ENCODE data around the gene UBR1. TPM values are rescaled to one million over a fixed set of nuclear protein-coding genes. Genes with fewer than 3 reads are reported as not detected.
"Not testable (repeated sequence)": the region's sequence is repeated elsewhere in the genome, so short reads cannot be mapped to it uniquely, and the experiment has no call there.

Gene UBR1
- polyA plus RNA-seq, 2 donors: 2.3 to 2.7 TPM

DNA sequence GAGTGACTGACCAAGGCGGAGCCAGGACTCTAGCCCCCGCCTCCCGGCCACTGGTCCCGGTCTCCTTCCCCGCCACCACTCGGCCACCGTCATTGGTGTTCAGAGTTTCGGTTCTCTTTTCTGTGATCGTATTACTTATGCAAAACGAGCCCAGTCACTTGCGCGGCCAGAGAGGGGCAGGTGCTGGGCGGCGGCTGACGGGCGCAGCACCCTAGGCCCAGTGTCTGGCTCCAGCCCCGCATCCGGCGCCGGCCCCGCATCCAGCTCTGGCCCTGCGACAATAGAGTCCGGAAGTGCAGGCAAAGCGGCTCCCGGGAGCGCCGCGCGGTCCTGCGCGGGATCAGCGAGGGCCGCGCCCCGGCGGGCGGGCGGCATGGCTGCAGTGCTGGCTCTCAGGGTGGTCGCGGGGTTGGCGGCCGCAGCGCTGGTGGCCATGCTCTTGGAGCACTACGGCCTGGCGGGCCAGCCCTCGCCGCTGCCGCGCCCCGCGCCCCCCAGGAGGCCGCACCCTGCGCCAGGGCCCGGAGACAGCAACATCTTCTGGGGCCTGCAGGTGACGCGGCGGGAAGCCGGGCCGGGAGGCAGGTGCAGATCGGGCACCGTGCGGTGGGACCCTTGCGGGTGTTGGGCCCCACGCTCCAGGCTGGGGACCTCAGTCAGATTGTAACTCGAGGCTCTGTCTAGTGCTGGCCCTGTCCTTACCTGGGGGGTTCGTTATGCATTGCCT lies 27.8 kb upstream of the UBR1 start, which contains the start of gene TMEM62:
TMEM62 (plus strand) TSS at position 157 of the 727 bp plus-strand sequence; CDS start at position 374, 217 bp downstream.
- H3K36me3 ChIP-seq (ENCODE audit: control insufficient read depth in 2 of 2, insufficient read depth in 2 of 2, low read length in 1 of 2): peaks cover 0 to 4% of the 10 kb centered on the region in 2 donors
- no peaks in the 10 kb centered on the region for H3K9me3 ChIP-seq (ENCODE audit: control insufficient read depth in 2 of 2, insufficient read depth in 1 of 2, low read depth in 1 of 2, low read length in 1 of 2)
- H3K4me3 ChIP-seq (ENCODE audit: low read depth in 1 of 2, low read length in 2 of 2): peak within 1 kb of the TSS; percentile 93 to 96
- no peaks in the 10 kb centered on the region for H3K4me1 ChIP-seq (ENCODE audit: control insufficient read depth in 2 of 2, insufficient read depth in 2 of 2, low read length in 1 of 2)
- no peaks in the 10 kb centered on the region for H3K27me3 ChIP-seq (ENCODE audit: control insufficient read depth in 1 of 2, insufficient read depth in 2 of 2, low read length in 2 of 2)
- 0 to 1% methylated on average over 44 to 66 of the region's 66 CpGs for WGBS, 2 donors
- peak within 1 kb of the TSS; percentile 84 to 96 for H3K27ac ChIP-seq (ENCODE audit: low read depth in 2 of 2, low read length in 1 of 2)

DNA sequence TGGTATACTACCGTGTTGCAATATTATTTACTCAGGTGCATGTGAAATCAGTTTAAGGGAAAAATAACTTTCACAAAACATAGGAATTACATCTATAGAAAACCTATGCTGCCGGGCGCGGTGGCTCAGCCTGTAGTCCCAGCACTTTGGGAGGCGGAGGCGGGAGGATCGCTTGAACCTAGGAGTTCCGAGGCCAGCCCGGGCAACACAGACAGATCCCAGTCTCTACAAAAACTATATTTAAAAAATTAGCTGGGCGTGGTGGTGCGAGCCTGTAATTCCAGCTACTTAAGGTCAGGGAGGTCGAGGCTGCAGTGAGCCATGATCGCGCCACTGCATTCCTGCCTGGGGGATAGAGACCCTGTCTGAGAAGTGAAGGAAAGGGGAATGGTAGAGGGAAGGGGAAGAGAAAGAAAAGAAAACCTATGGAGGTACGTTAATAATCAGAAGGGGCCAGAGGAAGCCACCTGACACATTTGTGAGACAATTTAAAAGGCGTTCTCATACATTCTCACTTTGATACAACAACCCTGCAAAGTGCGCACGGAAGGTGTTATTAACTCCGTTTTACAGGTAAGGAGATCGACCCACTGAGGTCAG lies 27.1 kb upstream of the UBR1 start:
- 23 to 25% methylated on average over 20 of the region's 20 CpGs for WGBS, 2 donors
- peak overlapping the region; percentile 93 to 96 for H3K4me3 ChIP-seq (ENCODE audit: low read depth in 1 of 2, low read length in 2 of 2)
- H3K4me1 ChIP-seq (ENCODE audit: control insufficient read depth in 2 of 2, insufficient read depth in 2 of 2, low read length in 1 of 2): no peaks in the 10 kb centered on the region
- H3K36me3 ChIP-seq (ENCODE audit: control insufficient read depth in 2 of 2, insufficient read depth in 2 of 2, low read length in 1 of 2): peaks cover 0 to 3% of the 10 kb centered on the region in 2 donors
- H3K27me3 ChIP-seq (ENCODE audit: control insufficient read depth in 1 of 2, insufficient read depth in 2 of 2, low read length in 2 of 2): no peaks in the 10 kb centered on the region
- H3K27ac ChIP-seq (ENCODE audit: low read depth in 2 of 2, low read length in 1 of 2): peak overlapping the region; percentile 84 to 96
- no peaks in the 10 kb centered on the region for H3K9me3 ChIP-seq (ENCODE audit: control insufficient read depth in 2 of 2, insufficient read depth in 1 of 2, low read depth in 1 of 2, low read length in 1 of 2)

DNA sequence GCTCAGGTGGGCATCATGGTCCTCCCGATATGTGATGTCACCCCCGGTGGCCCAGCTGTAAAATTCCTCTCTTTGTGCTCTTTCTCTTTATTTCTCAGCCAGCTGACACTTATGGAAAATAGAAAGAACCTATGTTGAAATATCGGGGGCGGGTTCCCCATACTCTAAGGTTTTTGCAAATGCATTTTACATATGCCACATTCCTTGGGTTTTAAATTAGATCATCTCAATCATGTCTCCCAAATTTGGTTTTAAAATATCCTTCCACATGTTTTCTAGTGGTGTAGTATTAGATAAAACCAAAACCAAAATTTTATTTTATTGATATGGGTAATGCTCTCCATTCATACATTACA lies 23.1 kb upstream of the UBR1 start:
- Histone ChIP-seq H3K36me3 (ENCODE audit: control insufficient read depth in 2 of 2, insufficient read depth in 2 of 2, low read length in 1 of 2) (no peaks in the 10 kb centered on the region), H3K27me3 (ENCODE audit: control insufficient read depth in 1 of 2, insufficient read depth in 2 of 2, low read length in 2 of 2) (no peaks in the 10 kb centered on the region), H3K4me1 (ENCODE audit: control insufficient read depth in 2 of 2, insufficient read depth in 2 of 2, low read length in 1 of 2) (no peaks in the 10 kb centered on the region), H3K9me3 (ENCODE audit: control insufficient read depth in 2 of 2, insufficient read depth in 1 of 2, low read depth in 1 of 2, low read length in 1 of 2) (no peaks in the 10 kb centered on the region), H3K4me3 (ENCODE audit: low read depth in 1 of 2, low read length in 2 of 2) (no peak overlapping the region), H3K27ac (ENCODE audit: low read depth in 2 of 2, low read length in 1 of 2) (no peak overlapping the region)
- WGBS, 2 donors: 91 to 94% methylated on average over 4 of the region's 4 CpGs

- WGBS, 2 donors: 66 to 76% methylated on average over 10 of the region's 10 CpGs
- not testable (repeated sequence) for H3K9me3 ChIP-seq (ENCODE audit: control insufficient read depth in 2 of 2, insufficient read depth in 1 of 2, low read depth in 1 of 2, low read length in 1 of 2); H3K36me3 ChIP-seq (ENCODE audit: control insufficient read depth in 2 of 2, insufficient read depth in 2 of 2, low read length in 1 of 2); H3K4me1 ChIP-seq (ENCODE audit: control insufficient read depth in 2 of 2, insufficient read depth in 2 of 2, low read length in 1 of 2); H3K27ac ChIP-seq (ENCODE audit: low read depth in 2 of 2, low read length in 1 of 2); H3K27me3 ChIP-seq (ENCODE audit: control insufficient read depth in 1 of 2, insufficient read depth in 2 of 2, low read length in 2 of 2); H3K4me3 ChIP-seq (ENCODE audit: low read depth in 1 of 2, low read length in 2 of 2)
Observed at GRCh38 chr15:43128174-43128979, 22.5 kb upstream of the UBR1 start.

GRCh38 chr15:43127752-43128151 lies 21.9 kb upstream of the UBR1 start:
- no peak overlapping the region for H3K27ac ChIP-seq (ENCODE audit: low read depth in 2 of 2, low read length in 1 of 2)
- H3K36me3 ChIP-seq (ENCODE audit: control insufficient read depth in 2 of 2, insufficient read depth in 2 of 2, low read length in 1 of 2): no peaks in the 10 kb centered on the region
- no peaks in the 10 kb centered on the region for H3K27me3 ChIP-seq (ENCODE audit: control insufficient read depth in 1 of 2, insufficient read depth in 2 of 2, low read length in 2 of 2)
- WGBS, 2 donors: 34 to 67% methylated on average over 2 of the region's 2 CpGs
- H3K4me1 ChIP-seq (ENCODE audit: control insufficient read depth in 2 of 2, insufficient read depth in 2 of 2, low read length in 1 of 2): no peaks in the 10 kb centered on the region
- no peak overlapping the region for H3K4me3 ChIP-seq (ENCODE audit: low read depth in 1 of 2, low read length in 2 of 2)
- H3K9me3 ChIP-seq (ENCODE audit: control insufficient read depth in 2 of 2, insufficient read depth in 1 of 2, low read depth in 1 of 2, low read length in 1 of 2): no peaks in the 10 kb centered on the region

DNA sequence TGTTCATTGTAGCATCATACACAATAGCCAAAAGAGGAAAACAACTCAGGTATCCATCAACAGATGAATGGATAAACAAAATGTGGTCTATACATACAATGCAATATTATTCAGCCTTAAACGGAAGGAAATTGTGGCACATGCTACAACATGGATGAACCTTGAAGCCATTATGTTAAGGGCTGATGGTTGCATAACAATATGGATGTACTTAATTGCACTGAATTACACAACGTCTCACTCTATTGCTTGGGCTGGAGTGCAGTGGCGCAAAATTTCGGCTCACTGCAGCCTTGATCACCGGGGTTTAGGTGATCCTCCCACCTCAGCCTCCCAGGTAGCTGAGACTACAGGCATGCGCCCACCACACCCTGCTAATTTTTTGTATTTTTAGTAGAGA lies 20.5 kb upstream of the UBR1 start:
- 88 to 90% methylated on average over 6 of the region's 6 CpGs for WGBS, 2 donors
- H3K4me3 ChIP-seq (ENCODE audit: low read depth in 1 of 2, low read length in 2 of 2): no peak overlapping the region
- no peak overlapping the region for H3K27ac ChIP-seq (ENCODE audit: low read depth in 2 of 2, low read length in 1 of 2)
- H3K27me3 ChIP-seq (ENCODE audit: control insufficient read depth in 1 of 2, insufficient read depth in 2 of 2, low read length in 2 of 2): no peaks in the 10 kb centered on the region
- H3K36me3 ChIP-seq (ENCODE audit: control insufficient read depth in 2 of 2, insufficient read depth in 2 of 2, low read length in 1 of 2): no peaks in the 10 kb centered on the region
- H3K9me3 ChIP-seq (ENCODE audit: control insufficient read depth in 2 of 2, insufficient read depth in 1 of 2, low read depth in 1 of 2, low read length in 1 of 2): no peaks in the 10 kb centered on the region
- H3K4me1 ChIP-seq (ENCODE audit: control insufficient read depth in 2 of 2, insufficient read depth in 2 of 2, low read length in 1 of 2): no peaks in the 10 kb centered on the region

GRCh38 chr15:43125100-43125661 lies 19.3 kb upstream of the UBR1 start:
- Histone ChIP-seq H3K36me3 (ENCODE audit: control insufficient read depth in 2 of 2, insufficient read depth in 2 of 2, low read length in 1 of 2) (no peaks in the 10 kb centered on the region), H3K27ac (ENCODE audit: low read depth in 2 of 2, low read length in 1 of 2) (no peak overlapping the region), H3K4me3 (ENCODE audit: low read depth in 1 of 2, low read length in 2 of 2) (no peak overlapping the region), H3K9me3 (ENCODE audit: control insufficient read depth in 2 of 2, insufficient read depth in 1 of 2, low read depth in 1 of 2, low read length in 1 of 2) (no peaks in the 10 kb centered on the region), H3K4me1 (ENCODE audit: control insufficient read depth in 2 of 2, insufficient read depth in 2 of 2, low read length in 1 of 2) (no peaks in the 10 kb centered on the region), H3K27me3 (ENCODE audit: control insufficient read depth in 1 of 2, insufficient read depth in 2 of 2, low read length in 2 of 2) (no peaks in the 10 kb centered on the region)
- WGBS, 2 donors: 81 to 84% methylated on average over 3 of the region's 3 CpGs

GRCh38 chr15:43121863-43122262 lies 16.0 kb upstream of the UBR1 start:
- Histone ChIP-seq H3K4me3 (ENCODE audit: low read depth in 1 of 2, low read length in 2 of 2) (no peak overlapping the region), H3K27me3 (ENCODE audit: control insufficient read depth in 1 of 2, insufficient read depth in 2 of 2, low read length in 2 of 2) (no peaks in the 10 kb centered on the region), H3K27ac (ENCODE audit: low read depth in 2 of 2, low read length in 1 of 2) (no peak overlapping the region)

DNA sequence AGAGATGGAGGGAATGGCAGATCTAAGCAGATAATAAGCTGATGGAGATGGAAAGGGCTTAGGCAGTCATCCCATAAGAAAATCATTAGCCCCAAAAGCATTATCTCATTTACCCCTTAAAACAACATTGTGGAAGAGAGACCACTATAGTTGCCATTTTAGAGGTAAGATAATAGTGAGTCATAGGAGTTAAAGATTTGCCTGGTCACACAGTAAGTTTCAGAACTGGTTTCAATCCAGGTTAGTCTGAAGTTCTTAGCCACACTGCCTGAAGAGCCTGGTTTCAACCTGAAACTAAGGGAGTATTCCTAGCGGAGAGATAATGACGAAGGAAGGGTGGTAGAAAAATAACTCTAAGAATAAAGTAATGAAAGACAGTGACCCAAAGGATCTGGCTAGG lies 13.0 kb upstream of the UBR1 start:
- Histone ChIP-seq H3K4me3 (ENCODE audit: low read depth in 1 of 2, low read length in 2 of 2) (no peak overlapping the region), H3K36me3 (ENCODE audit: control insufficient read depth in 2 of 2, insufficient read depth in 2 of 2, low read length in 1 of 2) (no peaks in the 10 kb centered on the region), H3K27me3 (ENCODE audit: control insufficient read depth in 1 of 2, insufficient read depth in 2 of 2, low read length in 2 of 2) (no peaks in the 10 kb centered on the region), H3K27ac (ENCODE audit: low read depth in 2 of 2, low read length in 1 of 2) (no peak overlapping the region), H3K4me1 (ENCODE audit: control insufficient read depth in 2 of 2, insufficient read depth in 2 of 2, low read length in 1 of 2) (no peaks in the 10 kb centered on the region), H3K9me3 (ENCODE audit: control insufficient read depth in 2 of 2, insufficient read depth in 1 of 2, low read depth in 1 of 2, low read length in 1 of 2) (no peaks in the 10 kb centered on the region)
- 94 to 96% methylated on average over 2 of the region's 2 CpGs for WGBS, 2 donors

More at GRCh38 chr15:43121863-43122262, 16.0 kb upstream of the UBR1 start:
- Histone ChIP-seq H3K9me3 (ENCODE audit: control insufficient read depth in 2 of 2, insufficient read depth in 1 of 2, low read depth in 1 of 2, low read length in 1 of 2) (no peaks in the 10 kb centered on the region), H3K4me1 (ENCODE audit: control insufficient read depth in 2 of 2, insufficient read depth in 2 of 2, low read length in 1 of 2) (no peaks in the 10 kb centered on the region), H3K36me3 (ENCODE audit: control insufficient read depth in 2 of 2, insufficient read depth in 2 of 2, low read length in 1 of 2) (no peaks in the 10 kb centered on the region)
- 68 to 80% methylated on average over 2 of the region's 2 CpGs for WGBS, 2 donors

Data from esophagus (tissue), 2 donors.